HUDEP-2 (cell line): ENCODE measurements around the gene PSMC4.

Experiments
- DNase-seq, 76 experiments: peaks; one replicate each; lab custom pipeline; 2025; ENCODE audit not compliant: unreplicated experiment in 76 of 76; lab: John Stamatoyannopoulos, UW

The PSMC4 gene

DNA sequence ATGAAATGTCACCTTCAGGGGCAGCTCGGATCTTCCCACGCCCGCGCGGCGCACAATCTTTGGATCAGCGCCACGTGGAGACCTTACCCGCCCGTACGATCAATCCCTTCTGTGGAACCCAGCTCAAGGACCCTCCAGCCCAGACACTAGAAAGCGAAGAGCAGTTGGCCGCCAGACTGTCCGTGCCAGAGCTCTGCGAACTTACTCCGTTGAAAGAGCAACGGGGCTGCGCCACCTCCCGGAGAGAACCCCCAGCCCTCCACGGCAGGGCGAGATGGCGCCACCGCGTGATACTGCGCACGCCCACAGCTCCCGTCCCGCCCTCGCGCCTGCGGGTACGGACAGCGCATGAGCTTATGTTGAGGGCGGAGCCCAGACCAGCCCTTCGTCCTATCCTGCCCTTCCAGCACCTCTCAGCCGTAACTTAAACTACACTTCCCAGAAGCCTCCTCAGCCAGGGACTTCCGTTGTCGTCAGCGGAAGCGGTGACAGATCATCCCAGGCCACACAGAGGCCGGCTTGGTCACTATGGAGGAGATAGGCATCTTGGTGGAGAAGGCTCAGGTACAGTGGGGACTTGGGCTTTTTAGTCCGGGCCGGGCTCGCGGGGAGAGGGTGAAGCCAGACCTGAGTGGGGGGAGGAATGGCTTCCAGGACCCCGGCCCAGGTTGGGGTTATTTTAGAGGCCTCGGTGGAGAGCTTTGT is at the start of gene PSMC4:
TSS of gene PSMC4 (plus strand) at position 491 of the 705 bp plus-strand sequence. CDS start at position 529, 38 bp downstream.
- DNase-seq = peak; percentile 41 to 100 (median 99)

DNA sequence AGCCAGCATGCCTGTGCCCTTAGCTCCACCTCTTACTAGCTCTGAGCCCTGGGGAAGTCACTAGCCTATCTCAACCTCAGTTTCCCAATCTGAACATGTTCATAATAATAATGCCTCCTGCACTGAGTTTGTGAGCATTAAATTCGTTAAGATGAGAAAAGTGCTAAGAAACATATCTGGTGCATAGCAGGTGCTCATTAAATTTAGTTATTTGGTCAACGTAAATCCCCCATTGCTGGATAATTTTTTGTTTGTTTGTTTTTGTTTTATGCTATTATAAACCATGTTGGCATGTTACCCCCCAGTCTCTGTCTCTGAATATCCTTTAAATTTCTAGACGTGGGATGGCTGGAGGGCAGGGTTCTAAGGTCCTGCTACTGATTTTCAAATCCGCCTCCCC is 47.1 kb upstream of the PSMC4 start:
- DNase-seq = no peak

GRCh38 chr19:39924389-39924788 is 46.6 kb upstream of the PSMC4 start:
- DNase-seq = no peak

DNA sequence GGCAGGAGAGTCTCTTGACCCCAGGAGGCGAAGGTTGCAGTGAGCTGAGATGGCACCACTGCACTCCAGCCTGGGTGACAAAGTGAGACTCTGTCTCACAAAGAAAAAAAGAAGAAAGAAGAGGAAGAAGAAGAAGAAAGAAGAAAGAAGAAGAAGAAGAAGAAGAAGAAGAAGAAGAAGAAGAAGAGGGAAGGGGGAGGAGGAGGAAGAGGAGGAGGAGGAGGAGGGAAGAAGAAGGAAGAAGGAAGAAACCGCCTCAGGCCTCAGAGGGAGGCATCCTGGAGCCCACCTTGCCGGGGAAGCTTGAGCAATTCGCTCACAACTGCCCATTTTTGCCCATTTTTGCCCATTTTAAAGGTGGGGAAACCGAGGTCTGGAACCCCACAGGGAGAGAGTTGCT is 46.0 kb upstream of the PSMC4 start:
- no peak for DNase-seq

DNA sequence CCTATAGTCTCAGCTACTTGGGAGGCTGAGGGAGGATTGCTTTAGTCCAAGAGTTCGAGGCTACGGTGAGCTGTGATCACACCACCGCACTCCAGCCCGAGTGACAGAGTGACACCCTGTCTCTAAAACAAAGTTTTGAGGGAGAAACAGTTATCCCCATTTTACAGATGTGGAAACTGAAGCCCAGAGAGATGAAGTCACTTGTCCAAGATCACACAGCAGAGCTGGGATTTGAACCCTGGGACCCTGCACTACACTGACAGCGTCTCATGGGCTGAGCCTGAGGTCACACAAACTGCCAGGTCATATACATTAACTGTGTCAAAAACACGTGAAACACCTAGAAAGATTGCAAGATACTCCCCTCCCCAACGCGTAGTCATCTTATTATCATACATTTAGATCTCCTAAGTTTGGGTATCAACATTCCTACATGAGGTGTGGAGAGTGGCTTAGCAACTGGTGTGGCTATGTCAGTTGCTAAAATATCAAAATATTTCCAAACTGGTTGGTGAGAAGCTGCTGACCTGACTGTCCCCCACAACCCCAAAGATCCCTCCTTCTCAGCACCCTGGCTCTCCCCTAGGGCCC is 44.7 kb upstream of the PSMC4 start:
- DNase-seq = peak in 1 of 76 experiments; percentile 10

DNA sequence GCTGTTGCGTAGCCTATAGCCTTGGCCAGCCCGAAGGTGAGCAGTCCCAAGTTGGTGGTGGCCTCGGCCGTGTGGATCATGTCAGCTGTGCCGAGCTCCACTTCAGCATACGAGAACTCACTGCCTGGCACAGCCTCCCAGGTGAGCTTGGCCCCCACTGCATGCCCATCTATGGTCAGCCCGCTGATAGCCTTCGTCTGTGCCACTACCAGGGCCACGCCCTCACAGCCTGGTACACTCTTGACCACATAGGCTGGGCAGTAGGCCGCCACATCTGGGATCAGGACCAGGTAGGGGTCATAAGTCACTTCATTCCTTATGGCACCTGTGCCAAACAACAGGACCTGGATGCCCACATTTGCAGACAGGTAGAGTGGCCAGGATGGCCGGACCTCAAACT is 43.9 kb upstream of the PSMC4 start:
- no peak for DNase-seq

DNA sequence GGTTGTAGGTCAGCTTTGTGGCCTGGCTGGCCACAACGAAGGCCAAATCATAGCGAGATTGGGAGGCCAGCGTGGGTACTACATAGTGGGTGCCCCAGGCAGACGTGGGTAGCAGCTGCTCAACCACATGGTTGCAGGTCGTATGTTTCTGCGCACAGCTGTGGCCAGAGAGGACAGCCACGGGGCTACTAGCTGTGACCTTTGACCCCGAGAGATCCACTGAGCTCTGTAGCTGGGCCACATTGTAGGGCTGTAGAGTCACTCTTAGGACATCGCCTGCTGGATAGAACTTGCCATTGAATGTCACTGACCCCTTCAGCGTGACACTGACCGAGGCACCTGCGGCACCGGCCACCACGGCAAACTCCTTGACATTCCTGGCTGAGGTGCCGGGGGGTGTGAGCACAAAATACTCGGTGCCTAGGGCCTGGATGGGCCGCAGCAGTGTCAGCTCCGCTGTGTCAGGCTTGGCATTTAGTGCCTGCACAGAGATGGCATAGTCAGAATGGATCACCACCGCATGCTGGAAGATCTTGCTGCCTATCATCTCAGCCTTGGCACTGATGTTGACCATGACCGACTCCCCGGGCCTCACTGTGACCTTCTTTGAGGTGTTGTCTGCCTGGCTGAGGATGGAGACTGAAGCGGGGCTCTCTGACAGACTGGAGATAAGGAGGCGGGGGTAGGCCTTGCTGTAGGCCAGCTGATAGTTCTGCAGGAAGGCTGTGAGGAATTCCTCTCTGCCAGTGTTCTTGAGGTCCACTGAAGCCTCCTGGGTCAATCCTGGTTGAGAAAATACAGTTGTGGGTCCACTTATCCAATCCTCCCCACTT is 43.2 kb upstream of the PSMC4 start:
- DNase-seq = no peak

- DNase-seq = no peak
These were observed 42.6 kb upstream of the PSMC4 start for GRCh38 chr19:39928357-39928725.

GRCh38 chr19:39929750-39930149 is 41.2 kb upstream of the PSMC4 start:
- no peak for DNase-seq

GRCh38 chr19:39934584-39935363 is 36.2 kb upstream of the PSMC4 start, which contains the start of gene FCGBP:
Gene FCGBP (minus strand): TSS chr19:39934634.
- peak in 22 of 76 experiments; percentile 4 to 35 (median 14) for DNase-seq

- DNase-seq = no peak
These were observed 35.7 kb upstream of the PSMC4 start for GRCh38 chr19:39935364-39935661.

GRCh38 chr19:39936020-39936419 is 34.9 kb upstream of the PSMC4 start:
- DNase-seq = no peak

DNA sequence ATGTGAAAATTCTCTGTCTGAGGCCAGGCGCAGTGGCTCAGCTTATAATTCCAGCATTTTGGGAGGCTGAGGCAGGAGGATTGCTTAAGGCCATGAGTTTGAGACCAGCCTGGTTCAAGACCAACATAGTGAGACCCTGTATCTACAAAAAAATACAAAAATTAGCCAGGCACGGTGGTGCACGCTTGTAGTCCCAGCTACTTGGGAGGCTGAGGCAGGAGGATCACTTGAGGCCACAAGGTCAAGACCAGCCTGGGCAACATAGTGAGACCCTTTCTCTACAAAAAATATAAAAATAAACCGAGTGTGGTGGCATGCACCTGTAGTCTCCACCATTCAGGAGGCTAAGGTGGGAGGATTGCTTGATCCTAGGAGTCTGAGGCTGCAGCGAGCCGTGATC is 34.3 kb upstream of the PSMC4 start:
- no peak for DNase-seq

GRCh38 chr19:39937094-39937720 is 33.8 kb upstream of the PSMC4 start:
- DNase-seq = no peak

- DNase-seq = no peak
These were observed 33.2 kb upstream of the PSMC4 start for GRCh38 chr19:39937787-39938186.

DNA sequence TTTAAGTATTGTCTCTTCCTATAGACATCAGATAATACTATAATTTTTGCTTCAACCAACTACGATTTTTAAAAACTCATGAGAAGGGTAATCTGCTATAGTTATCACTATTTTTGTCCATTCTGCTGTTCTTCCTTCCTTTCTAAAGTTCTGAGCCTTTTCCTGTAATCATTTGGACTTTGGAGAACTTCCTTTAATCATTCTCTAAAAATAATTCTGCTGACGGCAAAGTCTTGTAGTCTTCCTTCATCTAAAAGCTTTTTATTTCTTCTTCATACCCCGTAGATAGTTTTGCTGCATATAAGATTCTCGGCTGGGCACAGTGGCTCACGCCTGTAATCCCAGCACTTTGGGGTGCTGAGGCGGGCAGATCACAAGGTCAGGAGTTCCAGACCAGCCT is 31.4 kb upstream of the PSMC4 start:
- no peak for DNase-seq

DNA sequence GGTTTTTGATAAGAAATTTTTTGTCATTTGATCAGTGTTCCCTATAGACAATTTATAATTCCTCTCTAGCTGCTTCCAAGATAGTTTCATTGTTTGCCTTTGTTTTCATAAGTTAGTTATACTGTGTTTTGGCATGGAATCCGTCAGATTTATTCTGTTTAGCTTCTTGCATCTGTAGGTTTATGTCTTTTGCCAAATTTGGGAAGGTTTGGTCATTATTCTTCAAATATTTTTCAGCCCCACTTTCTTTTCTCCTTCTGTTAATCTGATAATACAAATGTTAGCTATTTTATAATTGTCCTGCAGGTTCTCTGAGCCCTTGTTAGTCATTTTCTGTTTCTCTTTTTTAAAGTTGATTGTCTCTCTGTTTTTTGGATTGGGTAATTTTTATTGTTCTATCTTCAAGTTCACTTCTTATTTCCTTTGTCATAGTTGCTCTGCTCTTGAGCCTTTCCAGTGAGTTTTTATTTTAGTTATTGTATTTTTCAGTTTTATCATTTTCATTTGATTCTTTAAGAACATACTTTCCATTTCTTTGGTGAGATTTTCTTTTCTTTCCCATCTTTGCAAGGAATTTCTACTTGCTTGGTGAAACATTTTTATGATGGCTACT is 30.6 kb upstream of the PSMC4 start:
- DNase-seq = no peak

DNA sequence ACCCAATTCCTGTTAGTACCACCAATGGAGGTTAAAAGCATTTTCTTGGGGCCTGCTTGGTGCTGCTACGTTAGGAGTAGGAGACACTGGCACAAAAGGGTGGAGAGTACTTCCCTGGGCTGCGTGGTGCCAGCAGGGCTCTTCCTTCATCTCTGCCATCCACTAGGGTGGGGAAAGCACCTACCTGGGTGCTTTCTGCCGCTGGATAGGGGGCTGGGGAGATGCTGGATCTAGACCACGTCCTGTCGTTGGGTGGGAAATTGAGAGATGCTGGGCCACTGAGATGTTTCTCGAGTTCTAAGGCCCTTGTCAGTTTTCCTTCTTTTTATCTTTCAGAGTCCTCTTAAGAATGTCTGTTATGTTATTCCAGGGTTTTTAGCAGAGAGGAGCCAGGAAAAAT is 29.8 kb upstream of the PSMC4 start:
- DNase-seq = no peak

- no peak for DNase-seq
These were observed 29.2 kb upstream of the PSMC4 start for GRCh38 chr19:39941615-39942365.

- DNase-seq = no peak
These were observed 28.6 kb upstream of the PSMC4 start for GRCh38 chr19:39942366-39942730.
